HG03103 (cell line): ENCODE measurements around the gene C6orf52.
"Not testable (repeated sequence)": the region's sequence is repeated elsewhere in the genome, so short reads cannot be mapped to it uniquely, and the experiment has no call there.

Source experiments
- ATAC-seq: cut with Tn5 transposase; IDR thresholded peaks from one replicate; pipeline ENCODE4 v1.9.1; 2021; ENCODE audit warnings: low read depth; ENCODE audit not compliant: unreplicated experiment

Gene C6orf52

GRCh38 chr6:10713962-10714361 lies 19.5 kb upstream of the C6orf52 start:
- no peak for ATAC-seq

- ATAC-seq: no peak
Measured at GRCh38 chr6:10696655-10697054, 2.2 kb upstream of the C6orf52 start.

- ATAC-seq: no peak
Measured at GRCh38 chr6:10695086-10695657, 756 bp upstream of the C6orf52 start.

- ATAC-seq: no peak
Measured at GRCh38 chr6:10692965-10693538, 1.4 kb downstream of the C6orf52 start.

- no peak for ATAC-seq
Measured at GRCh38 chr6:10690651-10691445, 3.6 kb downstream of the C6orf52 start.

- no peak for ATAC-seq
Measured at GRCh38 chr6:10687582-10687981, 6.8 kb downstream of the C6orf52 start.

- ATAC-seq: no peak
Measured at GRCh38 chr6:10686901-10687300, 7.5 kb downstream of the C6orf52 start.

- no peak for ATAC-seq
Measured at GRCh38 chr6:10685092-10685915, 9.1 kb downstream of the C6orf52 start.

GRCh38 chr6:10684618-10685017 lies 9.8 kb downstream of the C6orf52 start:
- ATAC-seq: no peak

GRCh38 chr6:10682355-10682988 lies 11.9 kb downstream of the C6orf52 start:
- no peak for ATAC-seq

GRCh38 chr6:10681795-10682194 lies 12.6 kb downstream of the C6orf52 start:
- ATAC-seq: no peak

- ATAC-seq: no peak
Measured at GRCh38 chr6:10678456-10678855, 16.0 kb downstream of the C6orf52 start.

GRCh38 chr6:10676403-10676802 lies 18.0 kb downstream of the C6orf52 start:
- ATAC-seq: no peak

GRCh38 chr6:10668126-10668917 lies 26.1 kb downstream of the C6orf52 start:
- ATAC-seq: no peak

- not testable (repeated sequence) for ATAC-seq
Measured at GRCh38 chr6:10665595-10665994, 28.8 kb downstream of the C6orf52 start.

GRCh38 chr6:10662742-10663141 lies 31.7 kb downstream of the C6orf52 start:
- no peak for ATAC-seq

- no peak for ATAC-seq
Measured at GRCh38 chr6:10662207-10662606, 32.2 kb downstream of the C6orf52 start.

GRCh38 chr6:10660431-10661191 lies 33.8 kb downstream of the C6orf52 start:
- ATAC-seq: not testable (repeated sequence)

GRCh38 chr6:10659699-10660348 lies 34.6 kb downstream of the C6orf52 start:
- ATAC-seq: no peak
